MV-4-11 (cell line): ENCODE measurements around the gene TSNAX.

ENCODE experiments used
- DNase-seq: peaks from one replicate; lab custom pipeline; 2025; lab: John Stamatoyannopoulos, UW

The TSNAX gene

GRCh38 chr1:231518485-231519034 is 9.9 kb upstream of the TSNAX start:
- no peak for DNase-seq

DNA sequence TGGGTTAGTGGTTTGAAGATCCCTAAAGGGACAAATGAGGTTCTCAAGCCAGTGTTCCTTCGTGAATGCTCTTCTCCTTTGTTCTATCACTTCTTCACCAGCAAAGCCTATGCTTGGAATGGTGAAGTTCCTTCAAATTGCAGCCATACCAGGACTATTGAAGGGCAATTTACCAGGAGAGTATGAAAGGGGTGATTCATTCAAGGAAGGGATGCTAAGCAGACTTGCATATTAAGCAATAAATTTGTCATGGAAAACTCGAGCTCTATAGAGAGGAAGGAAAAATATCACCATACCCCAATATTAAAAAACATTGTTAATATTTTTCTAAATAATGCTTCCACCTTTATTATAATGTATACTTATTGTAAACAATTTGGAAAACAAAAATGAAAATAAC is 9.3 kb upstream of the TSNAX start:
- no peak for DNase-seq

- no peak for DNase-seq
These were observed 6.4 kb upstream of the TSNAX start for GRCh38 chr1:231522038-231522437.

- no peak for DNase-seq
These were observed 5.4 kb upstream of the TSNAX start for GRCh38 chr1:231522931-231523642.

DNA sequence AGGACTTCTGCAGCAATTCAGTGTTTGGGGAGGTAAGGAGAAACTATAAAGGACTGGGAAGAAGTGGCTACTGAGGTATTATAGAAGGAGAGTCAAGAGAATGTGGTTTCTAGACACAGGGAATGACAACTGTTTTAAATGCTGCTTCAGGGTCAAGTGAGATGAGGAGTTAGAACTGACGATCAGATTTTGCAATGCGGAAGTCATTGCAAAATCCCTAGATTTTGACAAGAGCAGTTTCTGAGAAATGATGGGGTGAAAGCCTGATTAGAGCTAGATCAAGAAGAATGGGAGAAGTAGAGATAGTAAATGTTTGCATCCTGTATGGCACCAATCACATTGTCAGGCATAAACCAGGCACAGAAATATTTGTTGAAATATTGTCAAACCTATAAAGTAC is 4.7 kb upstream of the TSNAX start:
- DNase-seq: peak; percentile 92

DNA sequence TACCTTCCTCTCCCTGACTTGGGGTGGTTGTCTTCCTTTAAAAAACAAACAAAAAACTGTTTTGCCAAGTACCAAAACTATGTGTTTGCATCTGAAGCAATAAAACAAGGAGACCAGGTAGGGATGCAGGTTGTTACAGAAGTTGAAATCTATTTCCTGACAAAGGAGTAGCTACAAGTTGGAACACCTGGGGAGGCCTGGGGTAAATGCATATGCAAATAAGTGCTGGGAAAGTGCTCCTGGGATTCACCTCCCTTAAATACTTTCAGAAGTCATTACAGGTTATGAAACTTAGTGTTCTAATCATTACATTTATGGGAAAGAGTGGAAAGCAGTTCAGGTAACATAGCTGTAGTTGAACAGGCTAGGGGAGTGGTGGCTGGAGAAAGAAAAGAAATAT is 1.9 kb upstream of the TSNAX start:
- no peak for DNase-seq

DNA sequence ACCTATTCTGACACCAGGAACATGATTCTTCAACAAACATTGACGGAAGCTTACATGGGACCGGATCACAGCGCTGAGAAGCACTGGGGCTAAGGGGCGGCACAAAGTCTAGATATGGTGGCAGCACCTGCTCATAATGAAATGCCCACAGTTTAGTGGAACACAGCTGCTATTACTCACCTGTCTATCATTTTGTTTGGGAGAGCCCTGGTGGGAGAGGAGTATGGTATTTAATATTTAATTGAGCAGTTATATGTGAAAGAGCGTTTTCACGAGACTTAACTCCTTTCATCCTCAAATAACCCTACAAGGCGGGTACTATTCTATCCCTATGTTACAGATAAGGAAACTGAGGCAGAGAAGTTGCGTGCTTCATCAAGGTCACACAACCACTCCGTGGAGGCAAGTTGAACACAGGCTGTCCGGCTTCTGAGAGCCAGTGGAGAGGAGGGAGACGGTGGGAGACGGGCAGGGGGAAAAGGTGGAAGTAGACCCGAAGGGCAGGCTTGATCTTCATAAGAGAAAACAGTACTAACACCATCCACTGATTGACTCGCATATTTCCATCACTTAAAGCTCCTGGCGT is 790 bp upstream of the TSNAX start:
- DNase-seq: no peak

GRCh38 chr1:231533240-231533639 is 4.8 kb downstream of the TSNAX start:
- no peak for DNase-seq

DNA sequence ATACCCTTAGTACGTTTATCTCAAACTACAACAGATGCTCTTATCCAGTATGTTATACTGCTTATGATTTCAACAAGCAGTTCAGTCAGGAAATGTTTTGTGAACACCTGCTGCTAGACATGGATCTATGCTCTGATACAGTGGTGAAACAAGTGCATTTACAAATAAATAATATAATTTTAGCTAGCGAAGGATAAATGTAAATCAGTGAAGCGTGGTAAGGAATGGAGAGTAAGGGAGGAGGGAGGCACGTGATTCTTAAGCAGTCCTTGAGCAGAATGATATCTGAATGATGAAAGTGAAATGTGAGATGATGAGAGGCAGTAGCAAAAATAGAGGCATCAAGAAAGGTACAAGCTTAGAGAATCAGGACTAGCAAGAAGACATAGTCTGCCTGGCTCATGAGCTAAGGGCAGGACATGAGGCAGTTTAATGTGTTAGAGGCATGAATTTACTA is 6.3 kb downstream of the TSNAX start:
- DNase-seq: no peak

GRCh38 chr1:231536099-231536498 is 7.6 kb downstream of the TSNAX start:
- no peak for DNase-seq

GRCh38 chr1:231540847-231541246 is 12.4 kb downstream of the TSNAX start:
- DNase-seq: no peak

DNA sequence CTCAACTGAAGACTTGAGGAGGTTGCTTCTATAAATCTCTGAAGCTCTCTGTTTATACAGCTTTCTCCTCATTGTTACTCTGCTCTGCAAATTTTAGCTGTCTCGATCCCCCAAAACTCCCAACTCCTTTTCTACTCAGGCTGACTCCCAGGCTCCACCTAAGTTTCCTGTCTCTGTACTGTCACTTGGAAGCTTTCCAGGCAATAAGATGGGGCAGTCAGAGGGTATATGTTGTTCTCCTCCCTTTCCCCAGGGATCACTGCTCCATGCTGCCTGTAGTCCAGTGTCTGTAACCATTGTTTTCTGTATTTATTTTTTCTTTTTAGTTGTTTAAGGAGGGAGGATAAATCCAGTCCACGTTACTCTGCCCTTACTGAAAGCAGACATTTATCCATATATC is 13.4 kb downstream of the TSNAX start:
- DNase-seq: no peak

GRCh38 chr1:231544943-231545592 is 16.6 kb downstream of the TSNAX start:
- no peak for DNase-seq

DNA sequence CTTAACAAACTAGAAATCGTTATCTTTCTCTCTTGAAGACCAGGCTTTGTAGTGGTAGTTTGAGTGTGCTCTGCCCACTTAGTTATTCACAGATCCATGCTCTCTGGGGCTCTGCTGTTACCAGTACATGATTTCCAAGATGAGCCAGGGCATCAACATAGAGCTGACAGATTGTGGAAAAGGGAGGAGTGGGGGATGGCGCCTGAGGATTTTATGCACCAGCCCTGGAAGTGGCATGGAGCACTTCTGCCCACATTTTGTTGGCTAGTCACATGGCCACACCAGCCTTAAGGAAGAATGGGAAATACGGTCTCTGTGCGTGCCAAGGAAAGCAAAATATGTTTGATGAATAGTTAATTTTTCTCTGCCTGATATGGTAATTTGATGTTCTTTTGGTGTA is 18.2 kb downstream of the TSNAX start:
- no peak for DNase-seq

DNA sequence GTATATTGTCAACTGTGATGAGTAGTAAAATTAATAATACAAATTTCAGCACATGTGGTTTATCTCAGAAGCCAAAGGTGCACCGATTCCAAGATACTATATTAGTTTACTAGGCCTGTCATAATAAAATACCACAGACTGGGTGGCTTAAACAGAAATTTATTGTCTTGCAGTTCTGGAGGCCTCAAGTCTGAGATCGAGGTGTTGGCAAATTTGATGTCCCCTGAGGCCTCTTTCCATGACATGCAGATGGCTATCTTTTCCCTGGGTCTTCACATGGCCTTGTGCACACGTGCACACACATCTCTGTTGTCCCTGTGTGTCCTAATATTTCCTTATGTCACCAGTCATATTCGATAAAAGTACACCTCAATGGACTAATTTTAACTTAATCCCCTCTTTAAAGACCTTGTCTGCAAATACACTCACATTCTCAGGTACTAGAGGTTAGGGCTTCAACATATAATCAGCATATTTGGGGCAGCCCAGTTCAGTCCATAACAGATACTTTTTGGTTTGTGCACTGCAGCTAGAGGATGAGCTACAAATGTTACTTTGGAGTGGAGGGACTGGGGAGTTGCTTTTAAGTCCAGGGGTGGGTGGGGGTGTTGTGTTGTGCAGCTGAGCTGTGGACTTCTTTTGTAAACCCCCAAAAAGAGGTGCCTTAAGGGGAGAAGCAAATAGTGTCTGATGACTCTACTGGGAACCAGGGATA is 21.4 kb downstream of the TSNAX start:
- no peak for DNase-seq

DNA sequence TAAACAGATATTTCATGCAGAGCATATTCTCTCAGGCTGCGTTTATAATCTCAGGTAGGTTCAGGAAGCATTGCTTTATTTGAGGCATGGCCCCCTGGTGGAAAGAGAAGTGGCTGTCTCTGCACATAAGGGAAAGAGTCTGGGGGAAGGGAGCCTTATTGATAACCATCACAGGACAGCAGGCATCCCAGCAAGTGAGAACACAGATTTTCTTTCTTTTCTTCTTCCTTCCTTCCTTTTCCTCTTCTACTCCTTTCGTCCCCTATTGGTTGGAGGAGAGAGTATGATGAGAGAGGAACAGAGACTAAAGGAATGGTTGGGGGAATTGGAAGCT is 21.9 kb downstream of the TSNAX start:
- DNase-seq: no peak

DNA sequence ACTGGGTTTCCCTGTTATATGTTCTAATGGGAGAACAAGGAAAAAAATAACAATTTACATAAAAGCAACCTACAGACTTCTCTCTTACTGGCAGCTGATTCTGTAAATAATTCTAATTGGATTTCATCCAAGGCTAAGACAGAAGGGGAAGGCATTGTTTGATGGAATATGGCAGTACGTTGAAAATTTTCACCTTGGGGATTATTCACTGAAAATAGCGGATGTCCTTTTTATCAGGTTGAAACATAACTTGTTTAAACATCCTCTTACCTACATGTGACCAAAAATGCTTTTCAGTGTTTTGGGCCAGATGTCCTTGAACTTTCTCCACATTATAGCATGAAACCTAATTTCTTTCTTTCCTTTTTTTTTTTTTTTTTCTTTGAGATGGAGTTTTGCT is 24.9 kb downstream of the TSNAX start:
- DNase-seq: no peak

GRCh38 chr1:231554969-231555368 is 26.5 kb downstream of the TSNAX start:
- DNase-seq: no peak

DNA sequence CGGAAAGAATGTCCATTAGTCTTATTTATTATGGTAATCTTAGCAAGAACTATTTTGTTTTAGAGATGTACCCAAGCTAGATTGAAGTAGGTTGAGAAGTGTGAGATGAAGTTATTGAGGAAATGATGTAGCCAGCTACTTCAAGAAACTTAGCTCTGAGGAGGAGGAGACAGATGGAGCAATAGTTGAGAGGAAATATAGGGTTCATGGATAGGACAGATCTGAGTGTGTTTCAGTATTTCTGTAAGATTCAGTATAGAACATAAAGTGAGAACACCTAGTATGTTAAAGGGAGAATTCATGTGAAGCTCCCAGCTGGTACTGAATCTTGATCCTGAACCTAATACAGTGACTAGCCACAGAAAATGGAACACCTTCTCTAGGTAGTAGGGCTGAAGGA is 28.9 kb downstream of the TSNAX start:
- peak; percentile 17 for DNase-seq

DNA sequence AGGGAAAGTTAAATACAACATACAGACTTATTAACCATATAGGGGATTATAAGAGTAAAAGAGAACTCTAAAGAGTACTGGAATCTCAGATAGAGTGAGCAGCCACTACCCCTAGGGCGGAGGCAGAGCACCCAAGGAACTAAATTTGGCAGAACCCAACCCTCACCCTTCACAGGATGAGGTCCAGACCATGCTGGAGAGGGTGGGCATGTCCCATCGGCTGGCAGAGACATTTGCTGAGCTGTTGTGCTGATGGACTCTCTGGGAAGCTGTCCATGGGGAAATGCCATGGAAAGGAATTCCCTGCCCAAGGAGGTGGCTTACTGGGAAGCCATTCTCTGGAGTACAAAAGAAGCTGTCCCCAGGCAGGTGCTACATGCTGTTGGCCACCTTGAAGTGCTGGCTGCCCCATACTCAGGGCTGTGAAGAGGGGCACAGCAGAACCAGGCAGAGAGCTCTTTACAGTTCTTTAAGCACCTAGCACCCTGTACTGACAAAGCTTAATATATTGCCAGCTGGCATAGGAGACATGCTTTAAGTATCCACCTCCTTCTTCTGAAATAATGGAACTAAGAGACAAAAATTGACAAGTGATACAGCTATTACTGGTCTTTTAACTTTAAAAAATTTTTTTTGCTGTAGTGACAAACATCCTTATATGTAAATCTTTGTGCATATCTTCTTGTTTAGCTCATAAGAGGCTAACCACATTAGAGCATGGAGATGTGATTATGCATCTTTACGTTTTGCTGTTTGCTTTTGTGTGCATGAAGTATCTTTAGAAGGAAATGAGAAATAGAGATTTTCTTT is 29.6 kb downstream of the TSNAX start:
- no peak for DNase-seq

DNA sequence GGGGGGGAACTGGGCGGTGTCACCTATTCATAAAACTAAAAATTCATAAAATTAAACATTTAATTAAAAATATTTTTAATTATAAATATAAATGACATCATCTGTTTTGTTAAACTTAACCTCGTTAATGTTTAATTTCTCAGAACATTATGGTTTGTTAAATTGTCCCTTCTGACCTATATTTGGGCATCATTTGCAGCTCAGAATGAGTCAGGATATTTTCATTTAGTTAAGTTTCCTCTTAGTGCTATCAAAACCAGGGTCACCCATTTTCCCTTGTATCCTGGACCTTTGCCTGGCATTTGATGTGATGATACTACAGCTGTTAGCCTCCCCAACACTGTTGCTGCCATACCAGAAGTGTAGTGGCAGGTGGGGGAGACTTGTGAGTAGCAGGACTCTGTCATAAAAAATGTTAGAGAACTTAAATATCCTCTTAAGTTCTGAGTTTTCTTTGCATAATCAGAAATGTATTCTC is 30.3 kb downstream of the TSNAX start:
- DNase-seq: no peak
